GM21381 (cell line): ENCODE results near the gene CIB4.
"Not testable (repeated sequence)": the region's sequence is repeated elsewhere in the genome, so short reads cannot be mapped to it uniquely, and the experiment has no call there.

Source experiments
- ATAC-seq: cut with Tn5 transposase; IDR thresholded peaks from one replicate; pipeline ENCODE4 v1.9.1; 2021; ENCODE audit warnings: mild to moderate bottlenecking, moderate library complexity; ENCODE audit not compliant: unreplicated experiment

Gene CIB4

DNA sequence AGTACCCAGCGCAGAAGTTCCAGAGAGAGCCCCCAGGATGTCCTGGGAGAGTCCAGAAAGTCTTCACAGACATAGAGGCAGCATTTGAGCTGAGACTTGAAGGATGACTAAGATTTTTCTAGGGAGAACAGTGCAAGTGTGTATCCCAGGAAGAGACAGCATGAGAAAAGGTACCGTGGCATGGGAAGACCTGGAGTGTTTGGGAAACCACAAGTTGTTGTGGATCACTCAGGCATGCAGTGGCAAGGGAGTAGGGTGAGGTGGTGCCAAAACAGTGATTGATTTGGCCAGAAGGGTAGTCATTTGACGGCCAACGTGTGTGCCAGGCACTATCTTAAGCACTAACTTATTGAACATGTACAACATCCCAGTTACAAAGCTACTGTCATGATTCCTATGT, 26.9 kb upstream of the CIB4 start:
- ATAC-seq, result no peak

DNA sequence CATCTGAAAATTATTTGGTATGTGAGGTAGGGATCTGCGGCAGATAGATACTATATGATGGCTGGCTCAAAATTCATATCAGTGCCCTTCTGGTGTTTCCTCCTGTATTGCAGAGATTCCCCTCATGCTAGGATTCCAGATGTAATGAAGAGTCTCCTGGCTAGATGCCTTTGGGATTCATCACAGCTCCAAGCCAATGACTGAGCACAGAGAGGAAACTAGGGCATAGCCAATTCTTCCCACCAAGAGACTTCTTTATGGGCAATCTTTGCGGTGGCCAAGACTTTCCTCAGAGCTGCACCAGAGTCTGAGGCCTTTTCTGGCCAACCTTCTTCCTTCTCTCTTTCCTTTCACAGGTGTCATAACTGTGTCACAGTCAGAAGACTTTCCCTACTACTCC, 25.5 kb upstream of the CIB4 start:
- no peak for ATAC-seq

GRCh38 chr2:26665296-26665695, 24.1 kb upstream of the CIB4 start:
- ATAC-seq, result not testable (repeated sequence)

- no peak for ATAC-seq
Observed at GRCh38 chr2:26660363-26660962, 19.3 kb upstream of the CIB4 start.

DNA sequence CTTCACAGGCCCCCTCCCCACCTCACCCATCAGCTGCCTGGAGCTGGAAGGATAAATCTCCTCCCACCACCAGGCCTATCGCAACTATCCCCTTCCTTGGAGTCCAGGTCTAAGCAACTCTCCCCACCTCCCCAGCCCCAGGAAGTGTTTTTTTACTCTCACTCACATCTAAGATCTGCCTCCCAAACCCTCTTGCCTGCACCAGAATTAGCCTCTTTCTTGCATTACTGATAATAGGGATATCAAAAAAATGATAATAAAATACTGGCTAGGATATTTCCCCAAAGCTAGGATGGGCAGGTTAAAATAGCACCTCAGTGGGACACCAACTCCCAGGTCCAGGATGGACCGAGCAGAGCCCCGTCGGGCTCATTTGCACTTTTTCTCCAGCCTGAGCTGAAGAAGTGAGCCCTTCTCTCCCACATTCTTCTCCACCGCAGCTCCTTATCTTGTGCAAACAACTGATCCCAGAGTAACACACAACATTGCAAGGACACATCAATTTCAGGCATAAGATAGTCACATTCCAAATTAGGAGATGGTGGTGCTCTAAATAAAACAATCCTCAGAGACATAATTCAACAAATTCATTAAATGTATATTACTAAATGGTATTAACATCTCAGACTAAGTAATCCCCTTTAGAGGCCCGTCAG, 17.7 kb upstream of the CIB4 start:
- ATAC-seq, result no peak

DNA sequence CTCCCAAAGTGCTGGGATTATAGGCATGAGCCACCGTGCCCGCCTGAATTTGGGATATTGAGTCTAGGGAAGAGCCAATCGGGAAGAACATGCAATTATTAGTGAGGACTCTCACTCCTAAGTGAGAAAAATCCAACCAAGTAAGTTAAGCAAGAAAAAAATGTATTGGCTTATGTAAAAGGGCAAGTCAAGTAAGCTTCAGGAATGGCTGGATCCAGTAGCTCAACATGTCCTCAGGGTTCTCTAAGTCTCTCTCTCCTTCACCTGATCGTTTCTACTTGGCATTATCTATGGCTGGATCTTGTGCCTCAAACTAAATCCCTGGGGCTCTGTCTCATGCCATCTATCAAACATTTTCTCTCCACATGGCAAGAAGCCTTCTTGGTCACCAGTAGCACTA, 16.1 kb upstream of the CIB4 start:
- no peak for ATAC-seq

DNA sequence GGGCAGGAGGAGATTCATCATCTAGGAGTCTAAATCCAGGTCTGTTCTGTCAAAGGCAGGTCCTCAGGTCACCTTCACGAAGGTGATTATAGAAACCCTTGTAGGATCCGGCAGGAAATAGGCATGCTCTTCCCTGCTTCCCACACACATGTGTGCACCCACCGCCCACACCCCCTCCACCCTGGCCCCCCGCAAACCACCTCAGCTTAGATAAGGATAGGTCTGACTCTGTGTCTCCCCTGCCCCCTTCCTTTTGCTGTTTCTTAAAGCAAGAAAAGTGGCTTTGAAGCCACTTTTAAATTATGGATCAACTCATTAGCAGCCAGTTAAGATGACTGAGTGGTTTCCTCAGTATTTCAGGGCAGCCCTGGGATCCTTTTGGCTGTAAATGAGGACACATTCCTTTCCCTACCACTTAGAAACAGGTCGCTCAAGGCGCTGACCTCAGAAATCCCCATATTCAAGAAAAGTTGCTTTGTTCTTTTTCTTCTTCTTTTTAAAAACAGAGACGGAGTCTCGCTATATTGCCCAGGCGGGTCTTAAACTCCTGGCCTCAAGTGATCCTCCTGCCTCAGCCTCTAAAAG, 14.5 kb upstream of the CIB4 start:
- no peak for ATAC-seq

GRCh38 chr2:26655120-26655519, 14.0 kb upstream of the CIB4 start:
- not testable (repeated sequence) for ATAC-seq

- no peak for ATAC-seq
Observed at GRCh38 chr2:26654061-26654340, 12.8 kb upstream of the CIB4 start.

- no peak for ATAC-seq
Observed at GRCh38 chr2:26653207-26654060, 12.3 kb upstream of the CIB4 start.

DNA sequence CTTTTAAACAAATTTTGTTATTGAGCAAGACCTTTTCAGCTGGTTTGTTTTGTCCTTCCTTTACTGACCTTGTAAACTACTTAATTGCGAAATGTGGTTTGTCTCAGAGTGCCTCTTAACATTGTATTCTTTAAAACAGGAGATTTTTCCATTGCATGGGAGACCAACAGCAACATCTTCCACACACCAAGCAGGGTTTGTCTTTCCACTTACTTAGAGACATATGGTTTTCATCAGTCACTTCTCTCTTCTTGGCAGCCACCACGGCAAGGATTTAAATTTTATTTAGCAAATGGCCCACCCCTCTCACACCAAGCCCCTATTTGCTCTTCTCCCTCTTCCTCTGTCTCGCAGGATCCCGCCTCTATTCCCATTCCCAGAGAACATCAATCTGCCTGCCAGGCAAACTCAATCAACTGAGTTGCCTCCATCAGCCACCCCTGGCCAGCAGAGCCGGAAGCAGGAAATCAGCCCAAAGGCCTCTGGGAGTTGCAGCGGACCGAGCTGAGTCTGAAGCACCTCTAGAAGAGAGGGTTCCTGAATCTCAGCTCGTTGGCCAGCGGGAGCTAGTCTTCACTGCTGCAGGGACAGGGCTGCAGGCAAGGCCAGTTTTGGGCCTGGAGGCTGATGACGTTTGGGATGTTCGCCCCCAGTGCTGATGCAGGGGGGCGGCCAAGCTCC, 11.3 kb upstream of the CIB4 start:
- ATAC-seq, result no peak

DNA sequence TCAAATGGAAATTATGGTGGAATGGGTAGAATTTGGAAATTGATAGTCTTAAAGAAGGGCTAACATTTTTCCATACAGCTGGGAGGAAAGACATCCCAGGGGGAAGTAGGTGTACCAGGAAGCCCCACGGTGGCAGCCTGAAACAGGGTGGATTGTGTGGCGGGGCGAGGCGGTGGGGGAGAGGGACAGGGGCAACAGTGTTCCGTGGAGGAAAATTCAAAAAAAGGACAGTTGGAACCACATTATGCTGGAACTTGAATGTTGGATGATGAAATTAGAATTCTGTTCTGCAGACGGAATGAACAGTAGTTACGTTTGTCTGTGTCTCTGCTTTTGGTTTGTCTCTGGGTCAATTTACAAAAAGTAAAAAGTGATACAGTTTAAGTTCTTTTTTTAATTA, 10.6 kb upstream of the CIB4 start:
- no peak for ATAC-seq

DNA sequence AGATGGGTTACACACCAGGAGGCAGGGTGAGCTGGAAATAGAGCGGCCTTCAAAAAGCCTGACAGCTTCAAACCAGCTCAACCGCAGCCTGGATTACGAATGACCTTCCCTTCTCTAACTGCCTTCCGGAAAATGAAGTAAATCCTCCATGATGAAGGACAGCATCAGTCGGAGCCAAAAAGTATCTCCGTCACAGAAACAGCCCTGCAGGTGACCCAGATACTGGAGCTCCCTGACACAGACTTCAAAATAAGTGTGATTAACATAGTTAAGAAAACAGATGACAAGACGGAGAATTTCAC, 10.3 kb upstream of the CIB4 start:
- no peak for ATAC-seq

DNA sequence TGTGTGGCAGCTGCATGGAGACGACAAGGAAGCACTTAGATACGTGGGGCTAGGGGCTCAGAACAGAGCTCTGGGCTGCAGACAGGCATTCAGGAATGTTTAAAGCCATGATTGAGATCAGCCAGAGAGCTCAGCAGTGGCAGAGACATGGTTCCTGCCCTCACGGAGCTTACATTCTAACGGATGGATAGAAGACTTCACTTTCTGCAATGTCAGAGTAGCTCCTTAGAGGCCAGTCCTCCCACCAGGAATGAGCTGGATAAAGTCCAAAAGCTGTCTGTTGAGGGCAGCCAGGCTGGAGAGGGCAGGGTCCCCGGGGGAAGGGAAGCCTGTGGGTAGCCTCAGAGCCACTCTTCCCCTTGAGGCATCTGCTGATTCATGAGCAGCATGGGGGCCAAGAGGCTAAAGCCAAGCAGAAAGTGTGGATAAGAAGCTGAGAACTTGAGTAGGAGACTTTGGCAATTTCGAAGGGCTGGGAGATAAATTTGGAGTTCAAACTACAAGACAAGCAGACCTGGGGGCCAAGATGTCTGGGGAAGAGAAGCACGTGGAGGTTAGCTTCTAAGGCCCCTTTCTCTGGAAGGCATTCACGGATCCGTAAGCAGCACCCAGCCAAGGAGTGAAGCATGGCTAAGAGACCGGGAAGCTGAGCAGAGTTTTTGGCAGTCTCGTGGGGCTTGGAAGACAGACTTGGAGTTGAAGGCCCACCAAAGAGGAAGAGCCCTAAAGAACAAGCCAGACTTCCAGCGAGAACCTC, 9.7 kb upstream of the CIB4 start:
- no peak for ATAC-seq

DNA sequence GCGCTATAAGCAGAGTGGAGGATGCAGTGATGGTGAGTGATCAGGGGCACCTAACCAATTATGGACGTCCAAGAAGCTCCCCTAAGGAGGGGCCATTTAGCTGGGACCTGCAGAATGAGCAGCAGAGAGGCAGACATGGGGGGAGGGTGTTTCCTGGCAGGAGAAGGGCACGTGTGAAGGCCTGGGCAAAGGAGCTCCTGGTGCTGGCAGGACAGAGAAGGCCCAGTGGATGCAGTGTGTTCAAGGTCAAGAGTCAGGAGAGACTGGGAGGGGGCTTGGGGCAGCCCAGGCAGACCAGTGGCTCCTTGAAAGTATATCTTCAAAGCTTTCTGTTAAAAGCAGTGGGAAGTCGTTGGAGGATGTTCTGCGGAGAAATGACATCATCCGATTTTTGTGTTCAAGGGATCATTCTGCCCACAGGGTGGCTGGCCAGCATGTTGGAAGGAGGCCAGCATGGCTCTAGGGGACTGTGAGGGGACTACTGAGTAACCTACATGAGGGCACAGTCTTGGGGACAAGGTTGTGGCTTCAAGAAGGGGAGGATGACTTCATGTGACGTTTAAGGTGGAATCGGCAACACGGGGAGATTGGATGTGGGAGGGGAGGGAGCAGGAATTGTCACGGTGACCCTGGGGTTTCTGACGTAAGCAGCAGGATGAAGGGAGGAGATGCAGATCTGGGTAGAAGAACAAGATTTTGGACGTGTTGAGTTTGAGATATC, 9.0 kb upstream of the CIB4 start:
- no peak for ATAC-seq

- ATAC-seq, result no peak
Observed at GRCh38 chr2:26649322-26649721, 8.2 kb upstream of the CIB4 start.

GRCh38 chr2:26648516-26648915, 7.3 kb upstream of the CIB4 start:
- no peak for ATAC-seq

DNA sequence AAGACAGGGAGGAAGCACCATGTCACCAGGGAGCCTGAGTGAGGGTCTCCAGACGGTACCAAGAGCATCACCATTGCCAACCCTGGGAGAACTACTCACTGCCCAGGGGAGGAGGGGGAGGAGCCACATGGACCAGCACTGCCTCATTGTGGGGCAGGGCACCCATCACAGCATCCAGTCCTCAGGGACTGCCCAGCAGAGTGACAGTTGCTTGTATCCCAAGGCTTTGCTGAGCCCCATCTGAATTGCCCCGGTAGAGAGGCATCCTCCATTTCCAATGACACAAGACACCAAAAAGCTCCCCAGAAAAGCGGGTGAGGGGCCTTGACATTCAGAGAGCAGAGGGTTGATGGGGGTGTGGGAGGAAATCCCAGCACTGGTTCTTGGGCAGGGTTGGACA, 6.8 kb upstream of the CIB4 start:
- ATAC-seq, result no peak

DNA sequence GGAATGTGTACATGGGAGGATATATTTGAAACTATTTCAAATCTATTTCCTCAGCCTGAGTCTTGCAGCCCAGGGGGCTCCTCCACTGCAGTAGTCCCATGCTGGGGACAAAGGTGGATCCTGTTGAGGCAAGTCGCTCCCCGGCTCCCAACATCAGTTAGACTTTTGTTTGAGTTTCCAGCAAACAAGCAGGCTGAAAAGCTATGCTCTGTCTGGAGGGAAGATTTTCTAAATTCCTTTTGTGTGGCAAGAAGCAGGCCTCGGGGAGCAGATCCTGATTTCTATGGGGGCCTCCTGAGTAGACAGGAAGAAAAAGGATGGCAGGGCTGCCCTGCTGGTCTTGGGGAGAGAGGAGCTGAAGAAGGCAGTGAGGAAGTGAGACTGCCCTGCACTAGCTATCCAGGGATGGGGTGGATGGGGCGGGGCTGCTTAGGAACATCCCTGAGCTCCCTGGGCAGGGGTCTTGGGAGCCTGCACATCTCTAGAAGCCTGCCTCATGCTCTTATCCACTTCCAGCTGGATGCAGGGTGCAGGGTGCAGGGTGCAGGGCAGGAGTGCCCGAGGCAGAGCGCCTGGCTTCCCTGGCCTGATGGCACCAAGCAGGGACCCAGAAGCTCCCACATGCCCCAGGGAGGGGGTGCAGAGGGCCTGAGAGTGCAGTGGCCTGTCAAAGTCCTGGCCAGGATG, 6.0 kb upstream of the CIB4 start:
- no peak for ATAC-seq

GRCh38 chr2:26645762-26646161, 4.6 kb upstream of the CIB4 start:
- ATAC-seq, result no peak
